ENCODE results near the gene EEPD1.

GRCh38 chr7:36138209-36138608 lies 14.8 kb upstream of the EEPD1 start:
- TF ChIP-seq CTCF (IDR thresholded peaks at IDR 0.05 in 8 of 11, conservative IDR thresholded peaks at IDR 0.05 in 3 of 11) (no peak), POLR2A (IDR thresholded peaks at IDR 0.05) (no peak)

Measured in spleen (tissue), 7 donors.